Effector memory CD4-positive, alpha-beta T cell (primary cell): ENCODE results near the gene FARS2.

Source experiments
- DNase-seq, 3 donors: peaks; one replicate each; pipeline ENCODE4 v3.0.0-alpha.2; 2020
- H3K27ac ChIP-seq: 2 replicates; pipeline ENCODE4 v1.7.0; 2013; ENCODE audit warnings: mild to moderate bottlenecking, low read length, moderate library complexity; ENCODE audit not compliant: insufficient read depth, poor library complexity, severe bottlenecking
- H3K27me3 ChIP-seq: replicated peaks from 2 replicates; pipeline ENCODE4 v1.7.0; 2013; ENCODE audit warnings: mild to moderate bottlenecking, low read length; ENCODE audit not compliant: insufficient read depth, control insufficient read depth, poor library complexity, severe bottlenecking
- H3K36me3 ChIP-seq: 2 replicates; pipeline ENCODE4 v1.7.0; 2013; ENCODE audit warnings: mild to moderate bottlenecking, low read length, moderate library complexity; ENCODE audit not compliant: control insufficient read depth, insufficient read depth
- H3K4me1 ChIP-seq: 2 replicates; pipeline ENCODE4 v1.7.0; 2013; ENCODE audit warnings: low read length, mild to moderate bottlenecking; ENCODE audit not compliant: control insufficient read depth, insufficient read depth, poor library complexity, severe bottlenecking
- H3K4me3 ChIP-seq: 2 replicates; pipeline ENCODE4 v1.7.0; 2013; ENCODE audit warnings: low read length, low read depth, mild to moderate bottlenecking; ENCODE audit not compliant: insufficient read depth, poor library complexity, severe bottlenecking
- H3K9me3 ChIP-seq: 2 replicates; pipeline ENCODE4 v1.7.0; 2013; ENCODE audit warnings: mild to moderate bottlenecking, low read length, moderate library complexity; ENCODE audit not compliant: control insufficient read depth

The FARS2 gene

DNA sequence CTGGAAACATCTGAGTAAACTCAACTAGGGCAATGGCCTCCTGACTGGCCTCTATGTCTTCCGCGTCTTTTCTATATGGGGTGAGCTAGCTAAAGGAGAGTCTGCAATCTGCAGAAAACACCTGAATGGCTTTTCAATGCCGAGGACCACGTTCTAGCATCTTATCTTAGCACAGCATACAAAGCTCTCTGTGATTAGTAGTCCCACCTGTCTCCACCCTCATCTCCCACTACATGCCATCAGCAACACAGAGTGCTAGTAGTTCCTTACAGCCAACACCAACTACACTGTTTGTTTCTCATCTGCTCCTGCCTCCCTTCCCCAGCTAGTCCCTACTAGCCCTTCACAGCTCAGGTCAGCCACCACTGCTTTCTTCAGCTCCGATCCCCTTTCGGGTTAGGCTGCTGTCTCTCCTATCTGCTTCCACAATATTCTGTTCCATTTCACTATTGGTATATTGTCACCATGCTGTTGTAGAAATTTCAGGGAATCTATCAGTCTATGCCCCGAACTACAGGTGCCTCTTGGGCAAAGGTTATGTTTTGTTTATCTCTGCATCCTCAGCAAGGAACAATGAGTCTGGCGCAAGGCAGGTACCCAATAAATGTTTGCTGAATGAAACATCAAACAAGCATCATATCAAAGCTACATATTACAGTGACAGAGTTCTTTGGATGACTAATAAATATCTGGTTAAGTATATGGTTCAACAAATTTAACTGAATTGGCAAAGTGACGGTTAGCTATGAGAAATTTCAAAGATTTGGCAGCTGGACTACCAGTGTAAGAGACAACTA lies 12.8 kb upstream of the FARS2 start:
- Histone ChIP-seq H3K27ac (no peak overlapping the region), H3K27me3 (no peaks in the 10 kb centered on the region), H3K4me1 (no peaks in the 10 kb centered on the region), H3K9me3 (no peaks in the 10 kb centered on the region), H3K4me3 (no peak overlapping the region), H3K36me3 (no peaks in the 10 kb centered on the region)
- no peak for DNase-seq

DNA sequence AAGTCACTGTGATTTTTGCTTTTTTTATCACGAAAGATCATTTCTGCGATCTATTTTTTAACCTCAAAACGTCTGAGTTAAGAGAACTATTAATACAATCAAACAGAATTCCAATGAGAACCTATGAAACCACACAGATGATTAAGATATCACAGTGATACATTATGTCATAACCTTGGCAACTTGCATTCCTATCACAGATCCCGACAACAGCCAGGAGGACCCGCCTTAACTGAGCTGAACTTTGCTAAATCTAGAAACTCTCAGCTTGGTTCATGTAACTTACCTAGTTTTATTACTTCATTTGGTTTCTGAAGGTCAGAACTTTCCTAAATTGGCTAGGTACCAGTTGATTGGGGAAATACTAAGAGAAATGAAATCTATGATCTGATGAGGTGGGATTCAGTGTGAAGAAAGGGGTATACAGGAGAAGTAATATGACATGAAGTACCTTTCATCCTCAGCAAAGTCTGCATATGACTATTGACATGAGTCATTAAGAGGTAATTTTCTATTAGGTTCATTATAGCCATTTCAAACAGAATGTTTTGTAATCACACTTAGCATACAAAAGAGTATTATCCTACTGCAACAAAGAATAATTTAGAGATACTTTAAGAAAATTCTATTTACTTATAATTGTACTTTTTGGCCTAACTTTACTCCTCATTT lies 11.7 kb upstream of the FARS2 start:
- Histone ChIP-seq H3K27ac (no peak overlapping the region), H3K27me3 (no peaks in the 10 kb centered on the region), H3K4me1 (no peaks in the 10 kb centered on the region), H3K36me3 (no peaks in the 10 kb centered on the region), H3K4me3 (no peak overlapping the region), H3K9me3 (no peaks in the 10 kb centered on the region)
- DNase-seq = no peak

DNA sequence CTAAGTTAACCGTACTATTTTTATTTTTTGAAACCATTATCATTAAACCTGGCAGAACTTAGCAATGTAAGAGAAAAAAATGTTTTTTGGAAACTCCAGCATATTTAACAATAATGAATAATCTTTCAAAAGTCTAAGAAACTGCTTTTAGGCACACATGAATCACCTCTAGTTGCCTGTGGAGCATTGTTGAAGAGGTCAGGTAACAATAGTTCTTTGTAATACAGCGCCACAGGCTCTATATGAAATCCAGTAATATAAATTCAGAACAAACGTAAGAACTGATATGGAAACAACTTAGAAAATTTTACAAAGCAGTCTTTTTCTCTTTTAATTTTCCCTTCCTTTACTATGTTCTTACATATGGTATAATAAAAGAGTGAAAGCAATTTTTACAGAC lies 10.9 kb upstream of the FARS2 start:
- Histone ChIP-seq H3K27me3 (no peaks in the 10 kb centered on the region), H3K9me3 (no peaks in the 10 kb centered on the region), H3K4me1 (no peaks in the 10 kb centered on the region), H3K4me3 (no peak overlapping the region), H3K36me3 (no peaks in the 10 kb centered on the region), H3K27ac (no peak overlapping the region)
- no peak for DNase-seq

DNA sequence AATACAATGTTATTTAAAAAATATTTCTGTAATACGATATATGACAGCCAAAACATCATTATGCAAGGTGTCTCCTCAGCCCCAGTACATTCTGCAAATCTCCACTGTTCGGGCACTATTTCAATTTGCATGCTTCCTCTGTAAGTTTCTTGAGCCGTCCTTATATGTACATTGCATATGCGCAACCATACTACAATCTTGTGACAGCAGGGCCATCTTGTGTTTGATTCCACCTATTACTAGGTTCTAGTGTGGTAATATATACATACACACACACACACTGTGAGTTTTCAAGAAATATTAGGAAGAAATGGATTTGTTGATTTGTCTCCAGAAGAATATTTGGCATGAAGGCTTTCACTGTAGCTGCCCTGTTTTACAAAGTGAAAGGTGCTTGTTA lies 10.4 kb upstream of the FARS2 start:
- H3K4me3 ChIP-seq = no peak overlapping the region
- no peaks in the 10 kb centered on the region for H3K27me3 ChIP-seq
- H3K27ac ChIP-seq = no peak overlapping the region
- no peak for DNase-seq
- no peaks in the 10 kb centered on the region for H3K4me1 ChIP-seq
- H3K36me3 ChIP-seq = no peaks in the 10 kb centered on the region
- H3K9me3 ChIP-seq = no peaks in the 10 kb centered on the region

DNA sequence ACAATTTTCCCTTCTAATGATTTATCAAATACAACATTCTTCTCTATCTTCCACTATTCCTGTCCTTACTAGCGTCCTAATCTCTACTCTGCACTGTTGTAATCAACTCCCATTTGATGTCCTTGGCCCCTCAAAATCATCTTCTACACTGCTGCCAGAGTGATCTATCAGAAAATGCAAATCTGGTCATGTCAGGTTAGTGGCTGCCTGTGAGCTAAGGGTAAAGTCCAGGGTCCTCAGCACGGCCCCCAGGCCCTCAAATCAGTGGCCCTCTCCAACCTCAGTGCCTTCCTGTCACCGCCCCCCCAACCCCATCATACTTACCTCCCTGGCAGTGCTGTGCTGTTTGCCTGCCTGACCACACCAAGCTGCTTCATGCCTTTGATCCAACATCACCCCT lies 4.4 kb upstream of the FARS2 start:
- Histone ChIP-seq H3K9me3 (no peaks in the 10 kb centered on the region), H3K27ac (no peak overlapping the region), H3K36me3 (no peaks in the 10 kb centered on the region), H3K4me1 (no peaks in the 10 kb centered on the region), H3K27me3 (no peaks in the 10 kb centered on the region), H3K4me3 (no peak overlapping the region)
- no peak for DNase-seq

DNA sequence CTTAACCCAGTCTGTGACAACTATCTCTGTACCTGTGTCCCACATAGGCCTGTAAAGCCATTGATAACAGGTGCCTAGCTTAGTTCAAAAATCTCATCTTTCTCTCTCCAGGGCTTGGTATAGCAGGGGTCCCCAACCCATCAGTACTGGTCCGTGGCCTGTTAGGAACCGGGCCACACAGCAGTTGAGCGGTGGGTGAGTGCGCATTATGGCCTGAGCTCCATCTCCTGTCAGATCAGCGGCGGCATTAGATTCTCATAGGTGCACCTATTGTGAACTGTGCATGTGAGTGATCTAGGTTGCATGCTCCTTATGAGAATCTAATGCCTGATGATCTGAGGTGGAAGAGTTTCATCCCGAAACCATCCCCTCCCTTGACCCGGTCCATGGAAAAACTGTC lies 3.9 kb upstream of the FARS2 start:
- Histone ChIP-seq H3K9me3 (no peaks in the 10 kb centered on the region), H3K36me3 (no peaks in the 10 kb centered on the region), H3K27ac (no peak overlapping the region), H3K4me3 (no peak overlapping the region), H3K27me3 (no peaks in the 10 kb centered on the region), H3K4me1 (no peaks in the 10 kb centered on the region)
- no peak for DNase-seq

DNA sequence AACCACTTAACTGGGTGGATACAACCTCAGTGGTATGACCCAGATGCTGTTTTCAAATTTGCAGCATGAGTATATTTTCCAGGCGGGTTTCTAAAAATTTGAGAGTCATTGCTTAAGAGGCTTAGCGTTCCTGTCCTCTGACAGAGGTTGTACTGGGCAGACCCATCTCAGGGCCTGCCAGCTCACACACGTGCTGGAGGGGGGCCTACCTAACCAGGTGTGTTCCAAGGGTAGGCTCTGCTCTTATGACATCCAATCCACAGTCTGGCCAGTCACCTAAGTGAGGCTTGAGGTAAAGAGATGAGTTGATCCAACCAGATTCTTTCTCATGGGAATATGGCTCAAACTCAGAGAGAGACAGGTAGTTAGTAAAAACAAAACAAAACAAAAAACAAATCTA lies 1.9 kb upstream of the FARS2 start:
- no peaks in the 10 kb centered on the region for H3K9me3 ChIP-seq
- H3K36me3 ChIP-seq = no peaks in the 10 kb centered on the region
- H3K4me3 ChIP-seq = no peak overlapping the region
- no peaks in the 10 kb centered on the region for H3K4me1 ChIP-seq
- peak overlapping the region; percentile 99 for H3K27ac ChIP-seq
- no peak for DNase-seq
- H3K27me3 ChIP-seq = no peaks in the 10 kb centered on the region

DNA sequence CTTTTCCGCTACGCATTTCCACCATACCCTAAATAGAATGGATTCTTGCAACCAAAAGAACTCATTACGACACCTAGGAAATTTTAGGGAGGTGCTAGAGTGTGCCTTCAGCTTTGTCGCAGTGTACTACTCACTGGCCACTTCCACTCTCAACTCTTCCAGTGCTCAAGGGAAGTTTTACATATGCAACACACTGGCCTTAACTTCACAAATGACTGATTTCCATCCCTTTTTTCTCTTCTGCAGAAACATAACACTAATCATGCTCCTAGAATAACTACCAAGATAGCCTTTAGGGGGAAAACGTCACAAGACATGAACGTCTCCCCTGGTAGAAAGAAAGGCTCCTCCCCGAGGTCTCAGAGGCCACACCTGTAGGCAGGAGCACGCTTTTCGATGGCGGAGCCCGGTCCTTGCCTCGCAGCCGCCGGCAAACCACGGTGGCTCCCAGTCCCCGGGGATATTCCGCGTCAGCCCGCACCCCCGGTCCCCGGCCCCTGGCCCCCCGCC lies 1.1 kb upstream of the FARS2 start:
- no peaks in the 10 kb centered on the region for H3K4me1 ChIP-seq
- no peaks in the 10 kb centered on the region for H3K36me3 ChIP-seq
- peak; percentile 37 to 71 (median 70) for DNase-seq
- no peaks in the 10 kb centered on the region for H3K27me3 ChIP-seq
- H3K27ac ChIP-seq = peak overlapping the region; percentile 99
- H3K4me3 ChIP-seq = peak overlapping the region; percentile 81
- H3K9me3 ChIP-seq = no peaks in the 10 kb centered on the region

DNA sequence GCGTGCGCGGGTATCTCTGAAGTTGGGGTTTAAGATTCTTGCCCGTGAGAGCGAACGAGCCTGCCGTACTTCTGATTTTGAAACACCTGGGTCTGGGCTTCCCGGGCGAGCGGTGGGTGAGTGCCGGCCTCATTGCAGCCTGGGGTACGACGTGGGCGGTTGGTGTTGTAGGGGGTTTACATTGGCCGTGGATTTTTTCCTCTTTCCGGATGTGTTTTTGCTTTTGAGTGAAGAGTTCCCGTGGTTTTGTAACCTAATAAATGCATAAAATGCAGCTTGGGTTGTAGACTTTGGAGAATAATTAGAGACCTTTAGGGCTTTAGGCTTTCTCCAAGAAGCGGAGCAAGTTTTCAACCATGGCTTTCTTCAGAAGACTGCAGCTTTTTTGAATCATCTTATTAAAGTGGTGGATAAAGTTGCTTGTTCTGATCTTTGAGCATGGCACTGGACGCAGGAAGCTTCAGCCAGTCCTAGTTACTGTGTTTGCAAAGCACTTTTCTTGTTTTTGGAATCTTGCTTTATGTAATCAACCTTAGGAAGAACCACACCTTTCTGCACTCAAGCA lies 314 bp downstream of the FARS2 start:
- no peaks in the 10 kb centered on the region for H3K36me3 ChIP-seq
- H3K27me3 ChIP-seq = no peaks in the 10 kb centered on the region
- DNase-seq = no peak
- no peaks in the 10 kb centered on the region for H3K9me3 ChIP-seq
- peak overlapping the region; percentile 81 for H3K4me3 ChIP-seq
- no peaks in the 10 kb centered on the region for H3K4me1 ChIP-seq
- H3K27ac ChIP-seq = peak overlapping the region; percentile 99

DNA sequence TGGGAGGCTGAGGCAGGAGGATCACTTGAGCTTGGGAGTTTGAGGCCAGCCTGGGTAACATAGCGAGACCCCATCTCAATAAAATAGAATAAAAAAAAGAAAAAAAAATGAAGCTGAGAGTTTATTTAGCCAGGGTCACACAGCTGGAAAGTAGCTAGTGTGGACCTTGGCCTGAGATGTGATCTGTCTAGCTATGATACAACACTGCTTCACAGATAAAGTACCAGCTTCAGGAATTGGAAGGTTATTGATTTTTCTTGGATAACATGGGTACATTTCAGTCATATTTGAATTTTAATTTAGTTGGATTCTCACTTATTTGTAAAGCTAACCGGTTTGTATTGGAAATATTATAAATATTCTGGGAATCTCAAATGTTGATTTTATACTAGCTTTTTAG lies 5.1 kb downstream of the FARS2 start:
- H3K4me3 ChIP-seq = no peak overlapping the region
- H3K27ac ChIP-seq = no peak overlapping the region
- no peaks in the 10 kb centered on the region for H3K4me1 ChIP-seq
- H3K36me3 ChIP-seq = no peaks in the 10 kb centered on the region
- no peaks in the 10 kb centered on the region for H3K9me3 ChIP-seq
- no peak for DNase-seq
- H3K27me3 ChIP-seq = no peaks in the 10 kb centered on the region
